MM.1S (cell line): Measurements from ENCODE around the gene APOC1.
A peak's percentile ranks its signal among the peaks of the same experiment; 100 is the strongest.

Experiments used
- EZH2 ChIP-seq: fragments of 300-600 bp; sonication (generic); optimal IDR thresholded peaks from 2 replicates; pipeline ENCODE3; 2017; ENCODE audit warnings: low read depth, mild to moderate bottlenecking, antibody characterized with exemption, low read length, mixed read lengths
- TF ChIP-seq, protein P1 (sequence below): fragments of 300-600 bp; sonication (generic); IDR thresholded peaks from 2 replicates; pipeline ENCODE4 v1.5.1; 2016; ENCODE audit warnings: antibody characterized with exemption, low read length, mixed read lengths

DNA sequence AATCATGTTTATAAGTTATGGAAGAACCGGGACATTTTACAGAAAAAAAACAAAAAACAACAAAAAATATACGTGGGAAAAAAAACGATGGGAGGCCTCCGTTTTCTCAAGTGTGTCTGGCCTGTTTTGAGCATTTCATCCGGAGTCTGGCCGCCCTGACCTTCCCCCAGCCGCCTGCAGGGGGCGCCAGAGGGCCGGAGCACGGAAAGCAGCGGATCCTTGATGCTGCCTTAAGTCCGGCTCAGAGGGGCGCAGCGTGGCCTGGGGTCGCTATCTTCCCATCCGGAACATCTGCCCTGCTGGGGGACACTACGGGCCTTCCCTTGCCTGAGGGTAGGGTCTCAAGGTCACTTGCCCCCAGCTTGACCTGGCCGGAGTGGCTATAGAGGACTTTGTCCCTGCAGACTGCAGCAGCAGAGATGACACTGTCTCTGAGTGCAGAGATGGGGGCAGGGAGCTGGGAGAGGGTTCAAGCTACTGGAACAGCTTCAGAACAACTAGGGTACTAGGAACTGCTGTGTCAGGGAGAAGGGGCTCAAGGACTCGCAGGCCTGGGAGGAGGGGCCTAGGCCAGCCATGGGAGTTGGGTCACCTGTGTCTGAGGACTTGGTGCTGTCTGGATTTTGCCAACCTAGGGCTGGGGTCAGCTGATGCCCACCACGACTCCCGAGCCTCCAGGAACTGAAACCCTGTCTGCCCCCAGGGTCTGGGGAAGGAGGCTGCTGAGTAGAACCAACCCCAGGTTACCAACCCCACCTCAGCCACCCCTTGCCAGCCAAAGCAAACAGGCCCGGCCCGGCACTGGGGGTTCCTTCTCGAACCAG is 10.6 kb upstream of the APOC1 start:
- TF ChIP-seq EZH2 = no peak
- TF ChIP-seq, protein P1, sequence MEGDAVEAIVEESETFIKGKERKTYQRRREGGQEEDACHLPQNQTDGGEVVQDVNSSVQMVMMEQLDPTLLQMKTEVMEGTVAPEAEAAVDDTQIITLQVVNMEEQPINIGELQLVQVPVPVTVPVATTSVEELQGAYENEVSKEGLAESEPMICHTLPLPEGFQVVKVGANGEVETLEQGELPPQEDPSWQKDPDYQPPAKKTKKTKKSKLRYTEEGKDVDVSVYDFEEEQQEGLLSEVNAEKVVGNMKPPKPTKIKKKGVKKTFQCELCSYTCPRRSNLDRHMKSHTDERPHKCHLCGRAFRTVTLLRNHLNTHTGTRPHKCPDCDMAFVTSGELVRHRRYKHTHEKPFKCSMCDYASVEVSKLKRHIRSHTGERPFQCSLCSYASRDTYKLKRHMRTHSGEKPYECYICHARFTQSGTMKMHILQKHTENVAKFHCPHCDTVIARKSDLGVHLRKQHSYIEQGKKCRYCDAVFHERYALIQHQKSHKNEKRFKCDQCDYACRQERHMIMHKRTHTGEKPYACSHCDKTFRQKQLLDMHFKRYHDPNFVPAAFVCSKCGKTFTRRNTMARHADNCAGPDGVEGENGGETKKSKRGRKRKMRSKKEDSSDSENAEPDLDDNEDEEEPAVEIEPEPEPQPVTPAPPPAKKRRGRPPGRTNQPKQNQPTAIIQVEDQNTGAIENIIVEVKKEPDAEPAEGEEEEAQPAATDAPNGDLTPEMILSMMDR = peak; percentile 94
